KG1 (cell line): ENCODE measurements around the gene PLA2G2F.
A peak's percentile ranks its signal among the peaks of the same experiment; 100 is the strongest.

Source experiments
- DNase-seq: peaks from one replicate; lab custom pipeline; 2025; lab: John Stamatoyannopoulos, UW

The PLA2G2F gene

DNA sequence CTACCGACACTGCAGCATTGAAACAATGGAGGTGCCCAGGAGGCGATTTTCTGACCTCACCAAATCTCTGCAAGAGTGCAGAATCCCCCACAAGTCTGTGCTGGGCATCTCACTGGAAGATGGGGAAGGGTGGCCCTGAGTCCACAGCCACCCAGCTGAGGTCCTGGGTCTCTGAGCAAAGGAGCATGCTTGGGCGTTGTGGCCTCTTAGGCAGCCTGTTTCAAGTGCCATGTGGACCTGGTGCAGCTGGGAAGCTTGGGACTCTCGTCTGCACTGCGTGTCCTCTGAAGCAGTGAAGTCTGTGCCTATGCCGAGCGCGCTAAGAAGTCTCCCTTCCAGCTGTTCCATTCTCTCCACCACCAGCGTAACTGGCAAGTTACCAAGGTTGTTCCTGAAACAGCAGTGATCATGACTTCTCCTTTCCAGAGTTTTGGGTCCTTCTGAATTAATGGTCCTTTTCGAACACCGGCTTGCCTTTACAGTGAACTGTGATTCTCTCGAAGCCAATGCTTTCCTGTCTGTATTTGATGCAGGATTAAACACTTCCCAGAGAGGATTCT is 52.2 kb downstream of the PLA2G2F start:
- DNase-seq: no peak

DNA sequence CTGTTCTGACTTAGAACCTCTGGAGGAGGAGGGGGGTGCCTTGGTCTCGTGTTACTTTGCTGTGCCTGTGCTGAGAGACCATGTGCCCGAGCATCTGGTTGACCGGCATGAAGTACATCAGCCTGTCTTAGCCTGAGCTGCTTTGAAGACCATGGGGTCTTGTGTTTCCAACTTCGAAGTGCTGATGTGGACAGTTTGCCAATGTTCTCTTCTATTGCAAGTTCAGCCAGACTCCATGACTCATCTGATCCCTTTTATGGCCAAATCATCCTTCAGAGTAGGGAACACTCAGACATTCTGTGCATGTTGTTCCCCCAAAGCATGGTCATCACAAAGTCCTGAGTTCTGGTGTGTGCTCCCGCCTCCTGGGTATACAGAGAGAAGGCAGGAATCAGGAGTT is 53.2 kb downstream of the PLA2G2F start:
- DNase-seq: no peak

DNA sequence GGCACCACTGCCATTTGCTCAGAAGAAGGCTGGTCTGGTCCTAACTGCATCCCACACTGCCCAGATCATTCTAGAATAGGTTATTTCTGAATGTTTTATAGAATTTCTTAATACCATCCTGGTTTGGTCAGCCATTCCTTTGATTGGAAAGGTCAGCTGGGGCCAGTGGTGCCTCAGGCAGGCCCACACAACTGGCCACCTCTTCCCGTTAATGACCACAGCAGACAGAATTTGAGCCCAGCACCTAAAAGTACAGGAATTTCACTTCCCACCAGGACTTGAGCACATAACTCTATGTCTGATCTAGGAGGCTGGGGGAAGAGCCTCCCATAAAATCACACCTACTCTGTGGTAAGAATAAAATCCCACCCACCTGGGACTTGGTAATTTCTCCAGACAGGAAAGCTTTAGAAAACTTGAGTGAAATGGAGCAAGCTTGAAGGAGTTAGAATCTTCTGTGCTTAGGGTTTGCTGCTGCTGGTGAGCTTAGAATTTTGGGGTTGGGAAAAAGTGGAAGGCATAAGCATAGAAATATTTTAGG is 53.8 kb downstream of the PLA2G2F start:
- no peak for DNase-seq

DNA sequence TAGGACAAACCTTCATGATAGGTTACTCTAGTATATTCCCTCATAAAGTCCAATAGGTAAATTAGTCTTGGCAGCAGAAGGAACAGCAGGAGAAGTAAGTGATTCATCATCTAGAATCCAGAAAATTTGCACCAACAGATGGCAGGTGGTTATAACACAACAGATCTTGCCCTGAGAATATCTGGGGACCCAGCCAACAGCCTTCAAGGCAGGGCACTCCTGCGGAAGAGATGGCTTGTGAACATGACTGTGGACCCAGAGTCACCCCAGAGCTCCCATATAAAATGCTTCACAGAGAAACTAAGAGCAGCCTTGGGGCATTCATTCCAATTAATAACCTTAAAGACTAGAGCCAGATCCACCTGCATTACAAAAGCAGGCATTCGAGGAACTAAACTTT is 55.1 kb downstream of the PLA2G2F start:
- DNase-seq: no peak

DNA sequence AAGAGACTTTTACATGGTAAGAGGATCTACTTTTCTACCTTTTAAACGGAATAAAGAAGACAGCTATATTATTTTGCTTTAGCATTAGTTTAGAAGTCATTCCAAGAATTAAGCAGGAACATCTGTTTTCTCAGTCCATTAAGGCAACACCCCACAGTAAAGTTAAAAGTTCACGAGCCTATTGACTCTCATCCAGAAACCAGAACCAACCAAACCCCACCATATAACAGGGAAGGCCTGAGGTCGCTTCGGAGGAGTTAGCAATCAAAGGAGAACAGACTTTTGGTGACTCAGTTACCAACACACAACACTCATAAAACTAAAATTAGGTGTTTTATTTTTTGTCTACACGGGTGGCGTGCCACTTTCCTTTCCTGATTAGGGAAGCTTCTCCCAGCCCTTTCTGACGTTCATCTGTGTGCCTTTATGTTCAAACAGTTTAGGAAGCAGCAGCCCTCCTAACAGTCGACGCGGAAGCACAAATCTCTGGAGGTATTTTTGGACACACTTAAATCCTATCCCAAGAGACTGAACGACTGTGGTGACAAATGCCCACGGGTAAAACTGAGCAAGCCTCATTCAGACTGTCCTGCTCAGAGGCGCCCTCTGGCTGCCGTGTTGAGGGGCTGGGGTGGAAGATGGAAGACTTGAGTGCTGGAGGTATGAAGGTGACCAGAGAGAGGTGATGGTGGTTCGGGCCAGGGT is 55.8 kb downstream of the PLA2G2F start:
- peak; percentile 28 for DNase-seq

DNA sequence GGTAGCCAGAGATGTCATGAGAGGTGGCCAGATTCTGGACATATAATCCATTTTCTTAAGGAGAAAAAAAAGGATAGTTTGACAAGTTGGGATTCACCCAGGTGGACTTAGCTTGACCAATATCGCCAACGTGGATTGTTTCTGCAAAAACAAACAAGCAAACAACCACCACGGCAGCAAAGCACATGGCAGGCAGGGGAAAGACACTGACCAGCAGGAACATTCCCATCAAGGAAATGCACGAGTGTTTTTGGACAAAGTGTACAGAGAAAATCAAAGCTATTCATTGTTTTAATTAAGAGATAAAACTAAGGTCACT is 56.3 kb downstream of the PLA2G2F start:
- DNase-seq: no peak

DNA sequence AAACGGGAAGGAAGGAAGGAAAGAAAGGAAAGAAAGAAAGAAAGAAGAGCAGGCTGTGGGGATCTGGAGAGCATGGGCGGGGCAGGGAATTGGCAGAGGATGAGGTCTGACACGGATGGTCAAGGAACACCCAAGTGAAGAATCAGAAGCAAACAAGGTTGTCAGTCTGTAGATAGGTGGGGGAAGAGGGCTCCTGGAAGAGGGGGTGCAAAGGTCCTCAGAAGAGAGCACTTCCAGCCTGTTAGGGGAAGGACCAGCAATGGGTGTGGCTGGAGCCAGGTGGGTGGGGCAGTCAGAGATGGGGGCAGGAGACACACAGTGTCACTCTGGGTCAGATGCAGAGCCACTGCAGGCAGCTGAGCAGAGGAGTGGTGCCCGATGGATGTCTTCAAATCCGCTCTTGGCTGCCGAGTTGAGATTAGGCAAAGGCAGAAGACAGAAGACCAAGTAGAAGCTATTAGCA is 58.2 kb downstream of the PLA2G2F start:
- DNase-seq: no peak

DNA sequence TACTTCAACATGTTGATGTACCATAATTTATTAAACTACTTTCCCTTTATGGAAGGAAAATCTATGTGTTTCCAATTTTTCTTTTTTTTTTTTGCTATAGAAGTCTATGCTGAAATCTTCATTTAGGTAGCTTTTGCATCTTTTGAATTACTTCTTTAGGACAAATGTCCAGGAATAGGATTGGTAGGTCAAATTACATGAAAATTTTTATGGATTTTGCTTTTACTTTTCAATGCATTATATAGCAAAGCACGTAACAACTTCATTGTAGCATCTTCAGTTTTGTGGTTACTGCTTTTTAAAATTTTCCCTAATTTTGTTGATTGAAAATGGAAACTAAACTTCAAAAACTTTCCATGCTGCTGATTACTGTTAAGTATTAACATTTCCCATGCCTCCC is 59.2 kb downstream of the PLA2G2F start:
- DNase-seq: no peak

DNA sequence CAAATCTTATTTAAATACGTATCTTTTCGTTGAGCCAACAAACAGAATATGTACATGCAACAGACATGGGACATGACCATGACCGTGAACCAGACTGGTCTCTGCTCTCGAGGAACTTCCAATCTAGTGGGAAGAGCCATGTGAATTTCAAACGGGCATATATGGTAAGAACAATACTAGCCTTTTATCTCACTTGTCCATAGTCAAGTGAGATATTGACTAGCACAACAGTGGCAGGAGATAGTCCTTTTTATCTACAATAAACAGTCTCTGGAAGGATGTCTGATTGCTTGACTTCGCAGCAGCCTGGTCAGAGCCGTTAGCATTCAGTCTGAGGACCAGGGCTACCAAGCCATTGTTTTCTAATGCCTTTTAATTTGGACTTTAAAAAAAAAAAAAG is 59.8 kb downstream of the PLA2G2F start:
- DNase-seq: no peak

DNA sequence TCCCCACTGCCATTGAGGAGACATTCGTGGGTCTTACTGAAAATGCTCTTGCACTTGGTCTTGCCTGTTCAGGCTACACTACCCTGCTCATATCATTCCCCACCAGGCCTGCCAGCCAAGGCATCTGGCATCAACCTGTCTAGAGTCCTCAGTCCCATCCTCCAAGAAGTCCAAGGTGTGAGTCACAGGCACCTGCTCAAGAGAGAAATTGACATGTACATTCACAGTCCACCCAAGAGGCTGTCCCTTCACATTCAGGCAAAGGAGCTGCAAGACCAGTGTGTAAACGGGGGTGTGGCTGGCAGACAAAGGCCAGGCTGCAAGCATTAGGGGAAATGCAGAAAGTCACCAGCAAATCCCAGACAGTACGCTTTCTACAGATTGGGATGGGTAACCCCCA is 60.3 kb downstream of the PLA2G2F start:
- DNase-seq: no peak

DNA sequence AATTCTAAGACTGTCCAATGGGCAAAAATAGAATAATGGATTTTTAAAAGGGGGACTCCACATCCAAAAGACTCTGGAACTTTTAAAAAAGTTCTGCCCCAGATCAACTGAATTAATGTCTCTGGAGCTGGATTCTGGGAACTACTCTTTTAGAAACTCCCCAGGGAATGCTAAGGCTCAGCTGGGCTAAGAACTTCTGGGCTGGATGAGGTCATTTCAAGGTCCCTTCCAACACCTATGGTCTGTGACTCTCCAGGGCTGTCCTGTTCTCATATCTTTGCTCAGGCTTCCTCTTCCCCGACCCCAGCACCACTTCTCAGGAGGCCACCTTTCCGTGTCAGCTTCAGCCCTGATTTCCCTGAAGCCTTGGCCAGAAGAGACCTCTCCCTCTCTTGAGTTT is 60.7 kb downstream of the PLA2G2F start:
- no peak for DNase-seq
